HK-2 (cell line): Measurements from ENCODE around the gene GSE1.

Source experiments
- DNase-seq: peaks from one replicate; pipeline ENCODE4 v3.0.0-alpha.2; 2018; ENCODE audit not compliant: unreplicated experiment

GSE1 gene

DNA sequence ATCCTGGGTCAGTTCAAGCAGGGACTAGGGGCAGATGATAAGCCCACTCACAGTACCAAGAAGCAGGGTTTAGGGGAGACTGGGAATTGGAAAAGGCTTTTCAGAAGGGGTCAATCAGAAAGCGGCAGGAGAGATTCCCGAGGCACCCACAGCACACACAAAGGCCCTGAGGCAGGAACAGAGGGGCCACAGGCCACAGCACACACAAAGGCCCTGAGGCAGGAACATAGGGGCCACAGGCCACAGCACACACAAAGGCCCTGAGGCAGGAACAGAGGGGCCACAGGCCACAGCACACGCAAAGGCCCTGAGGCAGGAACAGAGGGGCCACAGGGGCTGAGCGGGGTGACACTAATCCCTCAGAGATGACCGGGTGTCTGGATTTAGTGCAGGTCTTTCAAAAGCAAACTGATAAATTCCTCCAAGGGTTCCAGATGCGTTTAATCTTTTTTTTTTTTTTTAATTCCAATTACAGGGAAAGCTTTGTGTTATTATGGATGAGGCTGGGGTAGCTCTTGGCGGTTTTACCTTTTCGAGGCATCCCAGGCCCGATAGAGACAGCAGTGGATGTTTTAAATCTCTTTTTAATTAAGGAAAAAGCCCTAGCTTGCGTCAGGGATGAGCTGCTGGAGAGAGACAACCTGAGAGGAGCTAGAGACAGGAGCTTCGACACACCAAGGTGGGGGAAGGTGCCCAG lies 106.6 kb downstream of the GSE1 start:
- DNase-seq, result no peak

DNA sequence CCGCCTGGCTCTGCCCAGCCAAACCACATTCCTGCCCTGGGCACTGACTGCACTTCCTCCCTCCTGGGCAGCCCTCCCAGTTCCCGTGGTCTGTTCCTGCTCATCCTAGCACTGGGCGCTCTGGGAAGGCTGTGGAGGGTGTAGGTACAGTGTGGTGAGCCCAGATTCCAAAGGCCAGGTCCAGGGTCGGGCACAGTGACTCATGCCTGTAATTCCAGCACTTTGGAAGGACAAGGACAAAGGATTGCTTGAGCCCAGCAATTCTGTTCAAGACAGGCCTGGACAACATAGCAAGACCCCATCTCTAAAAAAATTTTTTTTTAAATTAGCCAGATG lies 107.1 kb downstream of the GSE1 start:
- DNase-seq, result peak; percentile 70

DNA sequence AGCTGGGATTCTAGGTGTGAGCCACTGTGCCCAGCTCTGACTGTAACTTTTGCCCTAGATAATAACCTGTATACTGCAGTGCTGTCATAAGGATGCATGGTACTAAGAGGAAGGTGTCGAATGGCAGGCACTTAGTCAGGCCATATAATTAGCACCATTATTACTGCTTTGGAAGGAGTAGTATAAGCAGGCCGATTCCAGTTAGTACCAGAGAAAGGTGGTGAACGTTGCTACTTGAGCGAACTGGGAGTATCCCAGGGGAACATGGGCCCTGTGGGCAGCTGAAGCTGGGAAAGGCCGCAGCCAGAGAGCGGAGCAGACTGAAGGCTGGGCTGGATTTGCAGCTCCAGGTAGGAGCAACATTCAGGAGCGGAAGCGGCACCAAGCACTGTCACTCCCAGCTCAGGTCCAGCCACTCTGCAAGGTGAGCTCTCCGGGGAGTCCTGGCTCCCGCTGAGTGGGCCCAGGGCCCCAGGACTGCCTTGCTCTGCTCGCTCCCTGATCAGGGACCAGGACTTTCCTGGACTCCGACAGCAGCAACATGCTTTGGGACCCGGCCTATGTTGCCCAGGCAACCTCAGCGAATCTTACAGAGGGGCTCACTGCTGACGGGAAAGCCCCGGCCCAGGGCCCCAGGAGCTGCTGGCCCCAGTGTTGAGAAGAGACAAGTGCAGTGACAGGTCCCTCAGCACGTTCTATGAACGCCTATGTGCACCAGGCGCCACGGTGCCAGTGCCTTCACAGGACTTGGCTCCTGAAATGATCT lies 109.2 kb downstream of the GSE1 start:
- DNase-seq, result no peak

DNA sequence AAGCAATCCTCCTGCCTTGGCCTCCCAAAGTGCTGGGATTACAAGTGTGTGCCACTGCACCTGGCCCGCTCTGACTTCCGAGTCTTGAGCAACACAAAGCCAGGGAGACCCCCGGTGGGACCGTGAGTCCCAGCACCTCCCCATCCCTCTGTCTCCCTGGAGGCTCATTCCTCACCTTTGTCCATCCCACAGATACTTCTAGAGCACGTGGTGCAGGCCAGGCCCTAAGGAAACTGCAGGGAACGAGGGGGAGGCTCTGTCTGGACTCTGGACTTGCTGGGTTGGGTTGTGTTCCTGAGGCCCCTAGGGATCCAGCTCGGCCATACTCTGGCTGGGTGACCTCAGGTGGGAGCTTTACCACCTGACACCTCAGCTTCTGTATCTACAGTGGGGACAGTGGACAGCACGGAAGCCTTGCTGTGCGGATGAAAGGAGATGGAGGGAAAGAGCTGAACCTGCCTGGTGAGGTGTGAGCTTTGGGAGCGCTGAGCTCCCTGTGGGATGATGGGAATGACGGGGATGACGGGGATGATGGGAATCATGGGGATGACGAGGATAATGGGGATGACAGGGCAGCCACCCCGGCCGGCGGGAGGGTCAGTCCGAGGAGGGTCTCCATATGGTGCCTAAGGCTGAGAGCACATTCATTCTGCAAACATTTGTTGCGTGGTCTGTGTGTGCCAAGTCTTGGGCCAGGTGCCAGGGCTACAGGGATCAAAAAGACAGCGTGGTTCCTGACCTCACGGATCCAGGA lies 111.2 kb downstream of the GSE1 start:
- DNase-seq, result no peak

DNA sequence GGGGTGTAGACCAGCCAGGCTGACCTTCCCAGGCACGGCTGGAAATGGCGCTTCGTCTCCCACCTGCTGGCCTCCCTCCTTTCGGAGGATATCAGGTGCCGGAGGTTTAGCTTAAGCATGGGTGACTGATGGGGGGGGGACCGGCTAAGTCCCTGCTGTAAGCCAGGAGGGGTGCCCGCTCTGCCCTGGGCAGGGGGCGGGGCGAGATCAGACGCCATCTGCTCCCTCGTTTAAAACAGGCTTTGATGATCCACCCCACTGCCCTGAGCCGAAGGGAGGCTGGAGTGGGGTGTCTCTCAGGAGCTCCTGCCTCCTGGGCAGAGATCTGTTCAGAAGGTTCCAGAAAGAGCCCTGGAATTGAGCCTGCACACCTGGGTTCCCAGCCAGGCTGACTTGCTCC lies 111.8 kb downstream of the GSE1 start:
- DNase-seq, result no peak
